Dermis microvascular lymphatic vessel endothelial cell (primary cell): ENCODE data around the gene PRR33. TPM values are rescaled to one million over a fixed set of nuclear protein-coding genes. Genes with fewer than 3 reads are reported as not detected.
A peak's percentile ranks its signal among the peaks of the same experiment; 100 is the strongest.

Experiments
- DNase-seq, 2 donors: peaks; one replicate each; pipeline versions ENCODE4 v3.0.0 to v3.0.0-alpha.2; 2010; ENCODE audit warnings: low read depth in 2 of 2
- total RNA-seq: library from RNA; depleted of rRNA; stranded (reverse); fragments of >200 nt; gene quantifications from 2 replicates; pipeline ENCODE4 v1.2.1, GENCODE V29; 2014

The PRR33 gene
- not detected in 2 replicates for total RNA-seq

DNA sequence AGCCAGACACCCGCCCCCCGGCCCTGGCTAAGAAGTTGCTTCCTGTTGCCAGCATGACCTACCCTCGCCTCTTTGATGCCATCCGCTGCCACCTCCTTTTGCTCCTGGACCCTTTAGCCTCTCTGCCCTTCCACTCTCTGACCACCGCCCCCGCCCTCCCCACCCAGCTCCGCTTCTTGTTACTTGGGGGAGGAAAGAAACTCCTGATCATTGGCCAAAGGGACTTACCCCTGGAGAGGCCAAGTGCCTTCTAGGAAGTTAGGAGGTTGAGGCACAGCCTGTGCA lies at the start of gene PRR33:
Gene PRR33, minus strand, starts transcription at position 65 of the 285 bp plus-strand sequence. CDS start 1,311 bp downstream, outside the sequence.
- DNase-seq: no peak

GRCh38 chr11:1939788-1940187 lies 48.1 kb upstream of the PRR33 start:
- peak; percentile 6 to 92 for DNase-seq

DNA sequence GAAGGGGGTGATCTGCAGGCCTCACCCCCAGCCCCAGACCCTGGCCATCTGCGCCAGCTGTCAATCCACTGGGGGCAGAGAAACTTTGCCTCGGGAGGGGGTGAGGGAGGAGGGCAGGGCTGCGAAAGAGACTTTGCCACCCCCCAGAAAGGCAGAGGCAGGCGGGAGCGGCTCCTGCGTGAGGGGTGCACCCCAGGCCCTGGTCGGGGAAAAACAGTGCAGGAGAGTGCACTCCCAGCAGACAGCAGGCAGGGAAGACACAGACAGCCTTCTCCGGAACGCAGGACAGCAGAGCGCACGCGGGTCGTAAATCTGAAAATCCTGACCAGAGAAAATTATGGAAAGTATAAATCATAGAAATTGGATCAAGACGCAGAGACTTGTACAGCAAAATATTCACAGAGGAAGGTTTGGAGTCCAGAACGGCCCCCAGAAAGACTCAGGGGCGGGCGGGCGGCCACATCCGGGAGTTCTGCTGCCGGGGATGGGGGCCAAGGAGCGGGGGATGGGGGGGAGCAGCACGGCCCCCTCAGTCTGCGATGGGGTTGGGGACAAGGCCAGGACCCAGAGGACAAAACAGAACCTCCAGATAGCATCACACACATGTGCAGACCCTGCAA lies 47.4 kb upstream of the PRR33 start:
- DNase-seq: no peak

GRCh38 chr11:1938343-1939005 lies 46.8 kb upstream of the PRR33 start:
- DNase-seq: no peak

GRCh38 chr11:1937616-1938342 lies 46.1 kb upstream of the PRR33 start:
- DNase-seq: no peak

GRCh38 chr11:1936781-1937615 lies 45.3 kb upstream of the PRR33 start:
- DNase-seq: no peak

DNA sequence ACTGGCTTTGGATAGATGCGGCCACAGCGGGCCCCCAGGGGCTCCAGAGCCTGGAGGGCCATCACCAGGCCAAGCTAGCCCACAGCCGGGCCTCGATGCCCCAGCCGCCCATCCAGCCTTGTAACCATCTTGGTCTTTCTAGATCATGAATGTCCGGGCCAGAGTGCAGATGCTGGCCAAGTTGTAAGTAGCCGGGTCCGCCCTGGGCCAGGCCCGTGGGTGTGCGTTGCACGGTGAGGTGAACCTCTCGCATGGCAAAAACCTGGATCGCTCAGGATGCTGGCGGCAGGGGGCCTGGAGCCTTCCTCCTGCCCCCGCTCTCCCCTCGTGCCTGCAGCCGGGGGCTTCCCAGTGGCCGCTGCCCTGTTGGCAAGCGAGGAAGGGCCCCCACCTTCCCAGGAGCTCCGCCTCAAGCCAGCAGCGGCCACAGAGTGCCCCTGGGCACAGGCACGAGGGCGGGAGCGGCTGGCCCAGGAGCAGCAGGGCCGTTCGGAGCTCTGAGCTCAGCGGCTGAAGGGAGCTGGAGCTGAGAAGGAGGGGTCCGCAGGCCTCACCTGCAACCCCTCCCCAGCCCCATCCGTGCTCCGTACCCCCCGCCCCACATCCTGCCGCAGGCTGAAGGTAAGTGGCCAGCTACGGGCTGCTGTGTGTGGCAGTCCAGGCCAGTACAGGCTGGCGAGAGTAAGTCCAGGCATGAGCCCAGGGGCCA lies 44.5 kb upstream of the PRR33 start:
- DNase-seq: no peak

DNA sequence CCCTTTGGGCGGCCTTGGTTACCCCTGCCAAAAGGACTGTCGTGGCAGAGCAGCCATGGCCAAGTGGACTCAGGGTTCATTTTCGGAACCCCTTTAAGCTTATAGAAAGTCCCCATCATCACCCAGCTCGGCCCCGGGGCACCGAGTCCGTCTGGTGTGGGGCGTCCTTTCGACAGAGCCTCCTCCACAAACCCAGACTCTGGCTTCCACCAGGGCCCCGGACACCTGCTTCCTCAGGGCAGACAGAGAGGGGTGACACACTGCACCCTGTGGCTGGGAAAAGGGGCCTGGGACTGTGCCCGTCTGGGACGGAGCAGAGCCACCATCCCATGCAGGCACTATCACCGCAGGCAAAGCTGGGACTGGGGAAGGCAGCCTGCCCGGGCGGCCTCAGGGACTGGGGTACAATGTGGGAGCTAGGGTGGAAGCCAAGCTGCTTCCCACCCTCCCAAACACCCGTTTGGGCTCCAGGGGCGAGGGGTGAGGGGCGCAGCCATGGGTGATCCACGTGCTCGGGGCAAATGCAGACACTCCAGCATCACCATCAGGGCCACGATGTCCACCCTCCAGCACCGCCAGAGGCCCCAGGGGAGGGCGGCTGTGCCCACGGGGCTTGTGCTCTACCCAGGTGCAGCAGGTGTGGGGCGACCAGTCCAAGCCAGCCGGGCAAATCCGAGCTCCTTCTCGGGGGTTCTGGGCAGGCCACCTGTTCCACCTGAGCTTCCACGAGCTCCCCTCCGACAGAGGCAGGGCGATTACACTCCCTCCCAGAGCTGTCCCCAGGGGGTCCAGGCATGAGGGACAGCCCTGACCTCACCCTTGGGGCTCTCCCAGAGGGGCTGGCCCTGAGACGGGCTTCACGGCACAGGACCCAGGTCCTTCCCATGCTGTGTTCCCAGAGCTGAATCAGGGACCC lies 43.7 kb upstream of the PRR33 start:
- no peak for DNase-seq

DNA sequence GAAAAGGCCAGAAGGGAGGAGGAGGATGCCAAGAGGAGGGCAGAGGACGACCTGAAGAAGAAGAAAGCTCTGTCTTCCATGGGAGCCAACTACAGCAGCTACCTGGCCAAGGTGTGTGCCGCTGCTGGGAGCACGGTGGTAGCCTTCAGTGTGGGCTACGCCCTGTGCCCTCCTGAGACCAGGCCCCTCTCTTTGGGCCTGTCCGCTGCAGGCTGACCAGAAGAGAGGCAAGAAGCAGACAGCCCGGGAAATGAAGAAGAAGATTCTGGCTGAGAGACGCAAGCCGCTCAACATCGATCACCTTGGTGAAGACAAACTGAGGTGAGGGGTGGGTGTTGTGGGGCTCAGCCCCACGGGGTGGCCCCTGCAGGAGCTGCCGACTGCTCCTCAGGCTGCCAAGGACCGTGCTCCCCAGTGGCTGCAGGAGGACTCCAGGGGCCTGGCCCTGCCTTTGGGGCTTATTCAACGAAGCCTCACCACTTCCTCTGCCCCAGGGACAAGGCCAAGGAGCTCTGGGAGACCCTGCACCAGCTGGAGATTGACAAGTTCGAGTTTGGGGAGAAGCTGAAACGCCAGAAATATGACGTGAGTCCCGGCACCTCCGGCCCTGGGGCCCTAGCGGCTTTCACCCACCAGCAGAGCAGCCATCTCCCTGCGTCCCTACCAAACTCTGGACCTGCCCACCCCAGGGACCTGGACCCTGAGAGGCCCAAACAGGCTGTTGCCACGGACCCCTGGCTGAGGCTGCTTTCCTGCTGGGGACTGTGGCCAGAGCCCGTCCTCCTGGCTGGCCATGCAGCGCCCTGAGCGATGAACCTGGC lies 42.9 kb upstream of the PRR33 start:
- no peak for DNase-seq

DNA sequence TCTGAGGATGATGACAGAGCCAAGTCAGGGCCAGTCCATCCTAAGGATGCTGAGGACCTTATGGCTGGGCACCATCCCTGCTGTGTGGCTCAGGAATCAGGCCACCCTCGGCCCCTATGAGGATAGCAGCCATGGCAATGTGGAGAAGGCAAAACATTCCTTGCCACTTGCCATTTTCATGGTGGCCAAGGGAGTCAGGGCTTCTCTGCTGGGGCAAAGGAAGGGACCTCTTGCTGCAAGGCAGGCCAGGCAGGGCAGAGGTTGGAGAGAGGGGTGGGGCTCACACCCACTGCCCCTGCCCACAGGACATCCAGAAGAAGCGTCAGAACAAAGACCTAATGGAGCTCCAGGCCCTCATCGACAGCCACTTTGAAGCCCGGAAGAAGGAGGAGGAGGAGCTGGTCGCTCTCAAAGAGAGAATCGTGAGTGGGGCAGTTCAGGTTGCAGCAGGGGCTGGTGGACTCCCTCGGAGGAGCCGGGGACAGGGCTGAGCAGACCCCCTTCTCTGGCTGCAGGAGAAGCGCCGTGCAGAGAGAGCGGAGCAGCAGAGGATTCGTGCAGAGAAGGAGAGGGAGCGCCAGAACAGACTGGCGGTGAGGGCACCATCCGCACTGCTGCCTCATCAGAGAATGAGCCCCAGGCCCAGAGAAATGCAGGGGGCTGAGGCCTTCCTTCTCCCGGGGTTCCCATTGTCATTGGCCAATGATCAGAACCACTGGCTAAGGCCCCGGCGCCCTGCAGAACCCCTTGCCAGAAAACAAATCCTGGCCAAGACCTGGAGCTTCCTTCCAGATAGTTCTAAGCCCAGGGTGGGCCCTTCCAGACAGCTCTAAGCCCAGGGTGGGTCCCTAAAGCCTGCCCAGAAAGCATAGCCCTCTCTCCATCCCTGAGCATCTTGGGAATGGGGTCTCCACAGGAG lies 42.0 kb upstream of the PRR33 start:
- no peak for DNase-seq

GRCh38 chr11:1932681-1933080 lies 41.0 kb upstream of the PRR33 start:
- no peak for DNase-seq

DNA sequence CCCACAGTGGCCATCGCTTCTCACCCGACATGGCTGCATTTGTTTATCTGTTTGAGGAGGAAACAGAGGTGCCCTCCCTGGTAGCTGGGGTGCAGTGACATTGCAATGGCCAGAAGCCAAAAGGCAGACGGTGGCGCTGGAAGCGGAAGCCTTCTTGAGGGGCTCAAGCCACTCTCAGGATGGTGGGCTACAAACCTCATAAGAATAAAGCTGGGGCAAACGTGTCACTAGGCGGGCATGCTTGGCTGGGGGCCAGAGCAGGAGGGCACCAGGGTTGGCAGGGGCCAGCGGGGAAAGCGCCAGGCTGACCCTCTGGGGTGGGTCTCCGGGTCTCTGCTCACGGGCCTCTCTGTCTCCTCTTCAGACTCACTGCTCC lies 40.4 kb upstream of the PRR33 start:
- DNase-seq: no peak

GRCh38 chr11:1931341-1932104 lies 39.8 kb upstream of the PRR33 start:
- DNase-seq: no peak

DNA sequence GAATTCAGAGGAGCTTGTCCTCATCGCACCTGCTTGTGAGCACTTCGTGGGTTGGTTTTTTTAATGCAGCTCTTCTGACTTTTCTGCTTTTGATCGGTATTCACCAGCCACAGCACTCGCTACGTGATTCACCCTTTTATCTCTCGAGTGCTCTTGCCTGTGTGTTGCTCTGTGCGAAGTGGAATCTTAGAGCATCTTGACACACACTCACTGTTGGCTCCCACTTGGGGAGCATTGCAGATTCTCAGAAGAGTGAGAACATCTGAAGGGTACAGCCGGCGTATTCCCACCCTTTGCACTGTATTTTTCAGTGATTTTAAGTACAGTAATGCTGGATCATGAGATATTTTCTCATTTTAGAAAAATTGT lies 38.8 kb upstream of the PRR33 start:
- no peak for DNase-seq

- DNase-seq: no peak
Observed at GRCh38 chr11:1929621-1930461, 38.1 kb upstream of the PRR33 start.

DNA sequence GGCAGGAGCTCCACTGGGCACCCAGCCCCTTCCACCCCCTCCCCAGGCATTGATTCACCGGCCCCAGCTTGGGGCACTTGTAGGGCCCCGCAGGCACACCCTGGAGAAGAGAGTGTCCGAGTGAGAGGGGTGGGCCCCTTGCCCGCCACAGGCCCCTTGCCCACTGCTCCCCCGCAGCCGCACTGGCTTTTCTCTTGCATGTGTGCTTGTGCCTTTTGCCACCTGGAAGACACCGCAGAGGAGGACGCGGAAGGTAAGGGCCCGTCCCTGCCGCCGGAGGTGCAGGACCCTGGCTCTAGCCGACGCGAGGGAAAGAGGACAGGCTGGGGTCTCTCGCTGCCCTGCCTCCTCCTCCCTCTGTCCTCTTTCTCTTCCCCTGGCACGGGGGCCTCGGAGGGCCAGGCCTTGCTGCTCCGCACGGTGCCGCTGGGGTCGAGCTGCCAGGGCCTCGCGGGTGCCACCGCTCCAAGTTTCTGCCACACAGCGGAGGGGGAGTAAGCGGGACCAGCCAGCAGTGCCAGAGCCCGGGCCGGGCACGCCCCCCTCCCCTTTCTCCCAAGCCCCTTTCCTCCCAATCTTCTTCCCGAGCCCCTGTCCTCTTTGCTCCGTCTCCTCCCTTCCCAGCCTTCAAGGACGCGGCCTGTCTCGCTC lies 37.3 kb upstream of the PRR33 start:
- no peak for DNase-seq
